Measurements from ENCODE around the gene PILRA.

GRCh38 chr7:100425347-100425746, 52.1 kb downstream of the PILRA start:
- TF ChIP-seq CTCF (IDR thresholded peaks at IDR 0.05; ENCODE audit: low read depth, low read length, missing input control): no peak
- no peak for TF ChIP-seq YY1 (IDR thresholded peaks at IDR 0.05)
- no peak for TF ChIP-seq JUND (IDR thresholded peaks at IDR 0.05)
- TF ChIP-seq SP1 (IDR thresholded peaks at IDR 0.05): no peak
- TF ChIP-seq TAF1 (conservative IDR thresholded peaks at IDR 0.05): no peak
- no peak for TF ChIP-seq ATF3 (IDR thresholded peaks at IDR 0.05)
- TF ChIP-seq REST (IDR thresholded peaks at IDR 0.05): no peak
- TF ChIP-seq ZBTB33 (IDR thresholded peaks at IDR 0.05): no peak
- TF ChIP-seq RXRA (IDR thresholded peaks at IDR 0.05): no peak
- no peak for TF ChIP-seq RAD21 (IDR thresholded peaks at IDR 0.05)
- TF ChIP-seq NR2F2 (IDR thresholded peaks at IDR 0.05): no peak
- TF ChIP-seq MAX (IDR thresholded peaks at IDR 0.05): no peak
